DND-41 (cell line): ENCODE data around the gene DAB1.

Experiments used
- ATAC-seq: fragments of 200-7000 bp; cut with Tn5 transposase; 3 replicates; pipeline ENCODE4 v1.9.1; 2021; ENCODE audit warnings: low read depth; ENCODE audit not compliant: insufficient read depth
- DNase-seq: peaks from one replicate; pipeline ENCODE4 v3.0.0-alpha.2; 2020
- H2AFZ ChIP-seq: 2 replicates; pipeline ENCODE4 v1.6.0; 2012; ENCODE audit warnings: low read depth, low read length
- H3K27ac ChIP-seq: 2 replicates; pipeline ENCODE4 v1.5.1; 2012; ENCODE audit warnings: low read length, inconsistent platforms
- H3K27me3 ChIP-seq: fragments of 200-600 bp; sonication (generic); 2 replicates; pipeline ENCODE4 v1.6.0; 2012; ENCODE audit warnings: low read length, mild to moderate bottlenecking, inconsistent platforms; ENCODE audit not compliant: insufficient read depth, poor library complexity
- H3K36me3 ChIP-seq: 2 replicates; pipeline ENCODE4 v1.5.1; 2012; ENCODE audit warnings: low read length, inconsistent platforms; ENCODE audit not compliant: insufficient read depth
- H3K4me1 ChIP-seq: 2 replicates; pipeline ENCODE4 v1.5.1; 2012; ENCODE audit warnings: mild to moderate bottlenecking, low read length; ENCODE audit not compliant: insufficient read depth
- H3K4me2 ChIP-seq: 2 replicates; pipeline ENCODE4 v1.6.0; 2012; ENCODE audit warnings: mild to moderate bottlenecking, moderate library complexity, low read length, inconsistent platforms; ENCODE audit not compliant: insufficient read depth
- H3K4me3 ChIP-seq, 2 experiments: fragments of 200-600 bp in 1 of 2; shearing (Covaris generic) in 1 of 2; 2 replicates each; pipeline ENCODE4 v1.5.1; 2012 to 2016; ENCODE audit warnings: inconsistent platforms in 2 of 2, low read length in 2 of 2, mild to moderate bottlenecking in 2 of 2, low read depth in 1 of 2, moderate library complexity in 1 of 2
- H3K79me2 ChIP-seq: 2 replicates; pipeline ENCODE4 v1.6.0; 2012; ENCODE audit warnings: low read length, inconsistent platforms; ENCODE audit not compliant: insufficient read depth
- H3K9ac ChIP-seq: 2 replicates; pipeline ENCODE4 v1.6.0; 2012; ENCODE audit warnings: low read depth, mild to moderate bottlenecking, inconsistent platforms, low read length, moderate library complexity
- H3K9me3 ChIP-seq: 2 replicates; pipeline ENCODE4 v1.5.1; 2012; ENCODE audit warnings: low read length, moderate library complexity, mild to moderate bottlenecking, inconsistent platforms; ENCODE audit not compliant: insufficient read depth, severe bottlenecking
- H4K20me1 ChIP-seq: 2 replicates; pipeline ENCODE4 v1.6.0; 2012; ENCODE audit warnings: low read length; ENCODE audit not compliant: insufficient read depth
- EZH2 ChIP-seq: IDR thresholded peaks from 3 replicates; pipeline ENCODE4 v1.6.1; 2012; ENCODE audit warnings: borderline replicate concordance, low read depth, mild to moderate bottlenecking, moderate library complexity, low read length, inconsistent platforms; ENCODE audit not compliant: severe bottlenecking
- TF ChIP-seq, protein P1 (sequence below): IDR thresholded peaks from 2 replicates; pipeline ENCODE4 v1.5.1; 2012; ENCODE audit warnings: borderline replicate concordance, low read length, moderate library complexity, mild to moderate bottlenecking; ENCODE audit not compliant: poor library complexity, severe bottlenecking; ENCODE audit errors: extremely low read depth

The DAB1 gene

GRCh38 chr1:57208741-57209302 is 215.0 kb downstream of the DAB1 start:
- Histone ChIP-seq H4K20me1 (no peaks in the 10 kb centered on the region), H3K27me3 (no peaks in the 10 kb centered on the region), H3K4me1 (no peaks in the 10 kb centered on the region), H3K79me2 (no peaks in the 10 kb centered on the region), H3K9me3 (no peaks in the 10 kb centered on the region), H3K4me3 (no peak overlapping the region), H2AFZ (no peak overlapping the region), H3K9ac (no peak overlapping the region), H3K27ac (no peak overlapping the region), H3K4me2 (no peak overlapping the region), H3K36me3 (no peaks in the 10 kb centered on the region)
- DNase-seq (no peak), ATAC-seq (no peak)
- TF ChIP-seq EZH2: no peak
- TF ChIP-seq, protein P1, sequence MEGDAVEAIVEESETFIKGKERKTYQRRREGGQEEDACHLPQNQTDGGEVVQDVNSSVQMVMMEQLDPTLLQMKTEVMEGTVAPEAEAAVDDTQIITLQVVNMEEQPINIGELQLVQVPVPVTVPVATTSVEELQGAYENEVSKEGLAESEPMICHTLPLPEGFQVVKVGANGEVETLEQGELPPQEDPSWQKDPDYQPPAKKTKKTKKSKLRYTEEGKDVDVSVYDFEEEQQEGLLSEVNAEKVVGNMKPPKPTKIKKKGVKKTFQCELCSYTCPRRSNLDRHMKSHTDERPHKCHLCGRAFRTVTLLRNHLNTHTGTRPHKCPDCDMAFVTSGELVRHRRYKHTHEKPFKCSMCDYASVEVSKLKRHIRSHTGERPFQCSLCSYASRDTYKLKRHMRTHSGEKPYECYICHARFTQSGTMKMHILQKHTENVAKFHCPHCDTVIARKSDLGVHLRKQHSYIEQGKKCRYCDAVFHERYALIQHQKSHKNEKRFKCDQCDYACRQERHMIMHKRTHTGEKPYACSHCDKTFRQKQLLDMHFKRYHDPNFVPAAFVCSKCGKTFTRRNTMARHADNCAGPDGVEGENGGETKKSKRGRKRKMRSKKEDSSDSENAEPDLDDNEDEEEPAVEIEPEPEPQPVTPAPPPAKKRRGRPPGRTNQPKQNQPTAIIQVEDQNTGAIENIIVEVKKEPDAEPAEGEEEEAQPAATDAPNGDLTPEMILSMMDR: no peak

DNA sequence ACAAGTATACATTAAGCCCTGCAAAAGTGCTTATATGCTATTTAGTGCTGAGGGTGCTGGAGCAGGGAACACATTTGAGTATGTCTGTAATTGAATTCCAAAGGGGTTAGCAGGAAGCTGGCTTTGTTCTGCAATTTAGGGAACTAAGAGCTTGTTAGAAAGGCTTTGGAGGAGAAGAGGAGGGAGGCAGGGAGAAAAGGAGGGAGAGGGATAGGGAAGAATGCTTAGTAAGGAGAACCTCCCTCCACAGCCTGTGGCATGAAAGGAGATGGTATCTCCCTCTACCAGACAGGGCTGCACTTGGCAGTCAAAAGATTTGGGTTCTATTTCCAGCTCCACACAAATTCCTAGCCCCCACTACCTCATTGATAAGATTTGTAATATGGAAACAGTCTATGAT is 217.8 kb downstream of the DAB1 start:
- Histone ChIP-seq H3K4me3 (no peak overlapping the region), H3K4me1 (no peaks in the 10 kb centered on the region), H3K27ac (no peak overlapping the region), H3K9ac (no peak overlapping the region), H3K36me3 (no peaks in the 10 kb centered on the region), H3K4me2 (no peak overlapping the region), H3K9me3 (no peaks in the 10 kb centered on the region), H3K27me3 (no peaks in the 10 kb centered on the region), H2AFZ (no peak overlapping the region), H3K79me2 (no peaks in the 10 kb centered on the region), H4K20me1 (no peaks in the 10 kb centered on the region)
- no peak for DNase-seq
- TF ChIP-seq, protein P1: no peak
- TF ChIP-seq EZH2: no peak
- no peak for ATAC-seq

- no peaks in the 10 kb centered on the region for H3K79me2 ChIP-seq
- no peak overlapping the region for H3K27ac ChIP-seq
- no peak overlapping the region for H3K4me3 ChIP-seq
- no peaks in the 10 kb centered on the region for H4K20me1 ChIP-seq
- no peak for ATAC-seq
- H3K4me2 ChIP-seq: no peak overlapping the region
- TF ChIP-seq, protein P1: no peak
- no peak for TF ChIP-seq EZH2
- no peaks in the 10 kb centered on the region for H3K36me3 ChIP-seq
- no peak for DNase-seq
- H3K9me3 ChIP-seq: no peaks in the 10 kb centered on the region
- H3K27me3 ChIP-seq: no peaks in the 10 kb centered on the region
- no peaks in the 10 kb centered on the region for H3K4me1 ChIP-seq
- H3K9ac ChIP-seq: no peak overlapping the region
- H2AFZ ChIP-seq: no peak overlapping the region
Measured at GRCh38 chr1:57204942-57205787, 218.7 kb downstream of the DAB1 start.
